IPS-20b (cell line): Measurements from ENCODE around the gene ACOX1.
A peak's percentile ranks its signal among the peaks of the same experiment; 100 is the strongest.

Experiments used
- H3K27ac ChIP-seq: one replicate; pipeline ENCODE4 v1.5.1; 2013; ENCODE audit warnings: low read length
- H3K27me3 ChIP-seq: 2 replicates; pipeline ENCODE4 v1.6.1; 2013; ENCODE audit warnings: mild to moderate bottlenecking, low read length, inconsistent platforms; ENCODE audit not compliant: insufficient read depth
- H3K36me3 ChIP-seq: 2 replicates; pipeline ENCODE4 v1.6.1; 2013; ENCODE audit warnings: low read depth, mild to moderate bottlenecking, inconsistent platforms, low read length, moderate library complexity; ENCODE audit not compliant: insufficient read depth
- H3K4me1 ChIP-seq: 2 replicates; pipeline ENCODE4 v1.6.1; 2013; ENCODE audit warnings: mild to moderate bottlenecking, control low read depth, inconsistent platforms, low read length, moderate library complexity; ENCODE audit not compliant: insufficient read depth
- H3K4me3 ChIP-seq: 2 replicates; pipeline ENCODE4 v1.5.1; 2013; ENCODE audit warnings: mild to moderate bottlenecking, low read length, inconsistent platforms
- H3K9ac ChIP-seq: 2 replicates; pipeline ENCODE4 v1.6.1; 2013; ENCODE audit warnings: low read depth, mild to moderate bottlenecking, inconsistent platforms, low read length, moderate library complexity
- H3K9me3 ChIP-seq: 2 replicates; pipeline ENCODE4 v1.6.1; 2013; ENCODE audit warnings: mild to moderate bottlenecking, low read depth, low read length, inconsistent platforms; ENCODE audit not compliant: insufficient read depth

ACOX1 gene

DNA sequence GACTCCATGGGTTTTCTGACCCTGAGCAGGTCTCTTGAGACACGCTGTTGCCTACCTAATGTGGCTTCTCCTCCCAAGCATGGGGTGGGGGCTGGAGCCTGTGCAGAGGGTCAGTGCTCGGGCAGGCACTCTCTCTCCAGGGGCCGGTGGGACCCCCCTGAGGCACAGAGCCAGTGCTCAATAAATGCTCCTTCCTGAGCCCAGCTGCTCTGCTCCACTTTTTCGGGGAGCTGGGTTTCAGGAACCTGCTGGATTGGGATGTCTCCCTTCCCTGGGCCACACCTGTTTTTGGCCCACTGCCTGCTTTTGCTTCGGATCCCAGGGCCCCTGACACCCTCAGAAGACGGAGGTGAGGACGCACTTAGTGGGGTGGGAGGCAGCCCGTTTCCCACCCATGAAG lies 80.9 kb downstream of the ACOX1 start:
- H3K36me3 ChIP-seq: peaks cover 51% of the 10 kb centered on the region
- peaks cover 4% of the 10 kb centered on the region; the same call in 1 of the 2 replicates for H3K4me1 ChIP-seq
- H3K27me3 ChIP-seq: no peaks in the 10 kb centered on the region
- no peak overlapping the region for H3K9ac ChIP-seq
- H3K27ac ChIP-seq: no peak overlapping the region
- H3K4me3 ChIP-seq: no peak overlapping the region
- H3K9me3 ChIP-seq: no peaks in the 10 kb centered on the region

DNA sequence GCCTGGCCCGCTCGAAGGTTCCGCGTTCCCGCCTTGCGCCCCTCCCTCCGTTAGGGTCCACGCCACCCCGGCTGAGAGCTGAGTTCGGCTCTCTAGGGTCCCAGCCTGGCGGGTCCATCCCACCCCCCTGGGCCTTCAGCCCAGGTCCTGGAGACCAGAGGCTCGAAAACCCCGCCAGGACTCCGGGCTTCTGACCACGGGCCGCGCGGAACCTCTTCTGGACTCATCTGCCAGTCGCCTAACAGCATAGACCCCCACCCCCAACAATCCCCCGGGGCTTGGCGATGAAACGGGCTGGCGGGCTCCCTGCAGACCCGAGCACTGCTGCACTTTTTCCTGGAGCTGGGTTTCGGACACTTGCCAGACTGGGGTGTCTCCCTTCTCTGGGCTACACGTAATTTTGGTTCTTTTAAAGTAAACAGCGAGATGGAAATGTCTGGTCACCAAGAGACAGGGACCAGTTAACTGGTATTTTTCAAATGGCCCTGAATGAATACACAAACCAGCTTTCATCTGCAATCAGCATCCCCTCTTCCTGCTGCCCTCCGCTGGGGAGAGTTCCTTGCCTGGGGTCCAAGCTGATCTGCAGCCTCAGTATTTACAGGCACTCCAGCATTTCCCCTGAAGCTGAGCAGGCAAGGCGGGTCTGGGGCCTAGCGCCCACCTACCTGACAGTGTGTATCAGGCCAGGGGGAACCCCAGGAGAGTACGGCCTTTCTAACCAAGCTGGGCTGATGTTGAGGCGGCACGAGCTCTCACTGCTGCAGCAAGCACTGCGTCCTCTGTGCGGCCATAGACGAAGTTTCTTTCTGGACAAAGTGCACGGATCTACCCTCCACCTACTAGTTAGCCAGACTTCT lies 81.6 kb downstream of the ACOX1 start:
- H3K27me3 ChIP-seq: no peaks in the 10 kb centered on the region
- H3K9me3 ChIP-seq: no peaks in the 10 kb centered on the region
- peaks cover 4% of the 10 kb centered on the region; the same call in 1 of the 2 replicates for H3K4me1 ChIP-seq
- H3K9ac ChIP-seq: peak overlapping the region; percentile 52; the same call in 1 of the 2 replicates
- H3K4me3 ChIP-seq: peak overlapping the region; percentile 67; the same call in 1 of the 2 replicates
- no peak overlapping the region for H3K27ac ChIP-seq
- peaks cover 45% of the 10 kb centered on the region for H3K36me3 ChIP-seq

DNA sequence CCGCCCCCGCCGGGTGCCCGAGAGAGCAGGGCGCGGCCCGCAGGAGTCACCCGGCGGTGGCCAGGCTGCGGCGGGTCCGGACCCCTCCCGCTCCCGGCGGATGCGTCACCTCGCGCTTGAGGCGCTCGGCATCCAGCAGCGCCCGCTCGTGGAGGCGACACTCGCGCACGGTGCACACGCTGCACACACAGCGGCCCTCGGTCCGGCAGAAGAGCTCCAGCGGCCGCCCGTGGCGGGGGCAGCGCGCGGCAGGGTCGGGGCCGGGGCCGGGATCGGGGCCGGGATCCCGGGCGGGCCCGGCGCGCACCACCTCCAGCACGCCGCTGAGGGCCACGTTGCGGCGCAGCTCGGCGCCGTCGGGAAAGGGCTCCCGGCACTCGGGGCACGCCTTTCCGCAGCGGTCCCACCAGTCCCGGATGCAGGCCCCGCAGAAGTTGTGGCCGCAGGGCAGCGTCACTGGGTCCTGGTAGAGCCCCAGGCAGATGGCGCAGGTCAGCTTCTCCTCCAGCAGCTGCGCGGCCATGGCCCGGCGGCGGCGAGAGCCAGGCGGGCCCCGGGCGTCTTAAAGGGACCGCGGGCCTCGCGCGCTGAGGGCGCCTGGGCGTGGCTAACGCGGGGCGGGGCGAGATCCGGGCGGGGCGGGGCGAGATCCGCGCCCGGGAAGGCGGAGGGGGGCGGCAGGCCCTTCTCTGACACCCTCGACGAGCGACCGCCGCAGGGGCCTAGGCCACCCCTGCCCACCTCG lies 82.4 kb downstream of the ACOX1 start, which contains the start of gene TRIM65:
TSS of gene TRIM65 (minus strand) at position 537 of the 745 bp plus-strand sequence. CDS start at position 523, 14 bp downstream.
- Histone ChIP-seq H3K4me1 (peaks cover 4% of the 10 kb centered on the region; the same call in 1 of the 2 replicates), H3K36me3 (peaks cover 41% of the 10 kb centered on the region), H3K9ac (peak within 1 kb of the TSS; percentile 74), H3K27ac (no peak within 1 kb of the TSS), H3K4me3 (peak within 1 kb of the TSS; percentile 67), H3K9me3 (no peaks in the 10 kb centered on the region), H3K27me3 (no peaks in the 10 kb centered on the region)

DNA sequence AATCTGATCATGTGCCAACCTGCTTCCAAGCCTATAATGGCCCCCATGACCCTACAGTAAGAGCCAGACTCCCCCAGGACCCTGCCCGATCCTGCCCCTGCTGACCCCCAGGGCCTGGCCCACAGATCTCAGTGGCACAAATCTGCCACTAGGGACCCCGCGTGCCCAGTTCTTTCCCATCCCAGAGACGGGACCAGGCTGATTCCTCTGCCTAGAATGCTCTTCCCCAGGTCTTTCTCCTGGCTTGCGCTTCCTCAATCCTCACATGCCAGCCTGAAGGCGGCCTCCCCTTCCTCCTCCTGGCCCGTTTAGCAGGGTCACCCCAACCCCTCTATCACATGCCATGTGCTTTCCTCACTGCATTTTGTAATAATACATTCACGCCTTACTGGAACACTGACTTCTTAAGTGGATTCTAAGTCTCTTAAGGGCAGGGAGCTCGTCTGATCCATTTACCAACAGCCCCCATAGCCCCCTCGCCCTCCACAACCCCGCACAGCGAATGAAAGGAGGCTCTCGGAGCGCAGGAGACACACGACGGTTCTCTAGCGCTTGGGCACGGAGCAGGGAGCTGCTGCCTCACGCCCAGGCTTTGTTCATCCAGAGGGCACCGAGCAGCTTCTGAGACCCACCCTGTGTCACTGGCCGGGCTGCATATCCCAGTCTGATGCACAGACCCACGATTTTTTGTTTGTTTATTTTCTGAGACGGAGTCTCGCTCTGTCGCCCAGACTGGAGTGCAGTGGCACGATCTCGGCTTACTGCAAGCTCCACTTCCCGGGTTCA lies 83.4 kb downstream of the ACOX1 start:
- no peak overlapping the region for H3K27ac ChIP-seq
- H3K27me3 ChIP-seq: no peaks in the 10 kb centered on the region
- H3K4me3 ChIP-seq: peak overlapping the region; percentile 67
- peaks cover 4% of the 10 kb centered on the region; the same call in 1 of the 2 replicates for H3K4me1 ChIP-seq
- H3K9me3 ChIP-seq: no peaks in the 10 kb centered on the region
- peaks cover 41% of the 10 kb centered on the region for H3K36me3 ChIP-seq
- H3K9ac ChIP-seq: peak overlapping the region; percentile 74; the same call in 1 of the 2 replicates

DNA sequence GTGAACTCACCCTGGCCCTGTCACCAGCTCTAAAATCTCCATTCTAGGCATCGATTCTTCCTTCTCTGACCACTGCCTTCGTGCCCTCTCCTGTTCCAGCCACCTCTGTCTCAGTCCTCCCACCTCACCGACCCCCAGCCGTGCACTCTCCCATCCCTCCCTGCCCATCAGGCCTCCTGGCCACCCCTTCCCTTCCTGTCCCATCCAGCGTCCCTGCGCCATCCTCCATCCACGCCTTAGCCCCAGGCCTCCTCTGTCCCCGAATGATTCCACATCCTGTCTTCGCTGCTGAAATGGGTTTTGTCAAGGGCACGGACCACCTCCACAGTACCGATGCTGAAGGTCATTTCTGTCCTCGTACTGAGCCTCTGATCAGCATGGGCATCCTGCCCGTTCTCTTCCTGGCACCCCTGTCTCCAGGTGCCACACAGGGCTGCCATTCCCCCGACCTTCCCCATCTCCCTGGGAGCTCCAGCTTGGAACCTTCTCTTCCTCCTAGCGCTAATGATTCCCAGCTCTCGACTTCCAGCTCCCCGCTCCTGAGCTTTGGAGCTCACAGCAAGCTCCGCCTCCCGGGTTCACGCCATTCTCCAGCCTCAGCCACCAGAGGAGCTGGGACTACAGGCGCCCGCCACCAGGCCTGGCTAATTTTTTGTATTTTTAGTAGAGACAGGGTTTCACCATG lies 84.8 kb downstream of the ACOX1 start:
- H3K36me3 ChIP-seq: peaks cover 36% of the 10 kb centered on the region
- H3K9me3 ChIP-seq: no peaks in the 10 kb centered on the region
- H3K4me3 ChIP-seq: no peak overlapping the region
- H3K27me3 ChIP-seq: no peaks in the 10 kb centered on the region
- H3K4me1 ChIP-seq: peaks cover 4% of the 10 kb centered on the region; the same call in 1 of the 2 replicates
- H3K9ac ChIP-seq: no peak overlapping the region
- H3K27ac ChIP-seq: no peak overlapping the region

DNA sequence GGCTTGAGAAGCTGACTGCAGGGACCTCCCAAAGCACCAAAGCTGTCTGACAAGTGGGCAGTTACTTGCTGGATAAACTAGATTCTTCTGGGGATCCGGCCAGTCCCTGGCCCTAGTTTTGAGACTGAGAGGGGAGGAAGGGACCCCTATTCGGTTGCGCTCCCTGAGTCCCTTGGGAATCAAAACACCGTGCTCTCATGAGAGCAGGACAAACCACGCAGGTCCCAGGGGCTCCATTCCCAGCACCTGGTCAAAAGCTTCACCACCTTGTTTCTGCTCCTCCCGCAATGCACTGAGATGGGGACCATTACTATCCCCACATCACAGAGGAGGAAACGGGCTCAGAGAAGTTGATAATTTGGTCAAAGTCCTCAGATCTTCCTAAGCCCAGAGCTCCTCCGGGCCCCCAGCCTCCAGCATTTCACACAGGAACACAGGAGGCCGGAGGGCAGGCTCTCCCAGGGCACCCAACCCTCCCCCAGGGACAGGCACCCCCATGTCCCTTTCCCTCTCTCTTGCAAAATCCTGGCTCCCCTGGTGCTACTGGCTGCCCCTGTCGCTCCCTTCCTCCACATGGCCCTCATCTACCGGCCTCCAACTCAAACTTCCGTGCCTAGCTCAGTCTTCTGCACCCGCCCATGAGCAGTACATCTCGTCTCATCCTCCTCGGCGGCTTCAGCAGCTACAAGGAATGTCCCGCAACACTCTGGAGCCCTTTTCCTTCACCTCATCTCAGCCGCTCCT lies 85.5 kb downstream of the ACOX1 start:
- Histone ChIP-seq H3K4me3 (no peak overlapping the region), H3K9ac (no peak overlapping the region), H3K36me3 (peaks cover 30% of the 10 kb centered on the region), H3K4me1 (peaks cover 4% of the 10 kb centered on the region; the same call in 1 of the 2 replicates), H3K27ac (no peak overlapping the region), H3K27me3 (no peaks in the 10 kb centered on the region), H3K9me3 (no peaks in the 10 kb centered on the region)

DNA sequence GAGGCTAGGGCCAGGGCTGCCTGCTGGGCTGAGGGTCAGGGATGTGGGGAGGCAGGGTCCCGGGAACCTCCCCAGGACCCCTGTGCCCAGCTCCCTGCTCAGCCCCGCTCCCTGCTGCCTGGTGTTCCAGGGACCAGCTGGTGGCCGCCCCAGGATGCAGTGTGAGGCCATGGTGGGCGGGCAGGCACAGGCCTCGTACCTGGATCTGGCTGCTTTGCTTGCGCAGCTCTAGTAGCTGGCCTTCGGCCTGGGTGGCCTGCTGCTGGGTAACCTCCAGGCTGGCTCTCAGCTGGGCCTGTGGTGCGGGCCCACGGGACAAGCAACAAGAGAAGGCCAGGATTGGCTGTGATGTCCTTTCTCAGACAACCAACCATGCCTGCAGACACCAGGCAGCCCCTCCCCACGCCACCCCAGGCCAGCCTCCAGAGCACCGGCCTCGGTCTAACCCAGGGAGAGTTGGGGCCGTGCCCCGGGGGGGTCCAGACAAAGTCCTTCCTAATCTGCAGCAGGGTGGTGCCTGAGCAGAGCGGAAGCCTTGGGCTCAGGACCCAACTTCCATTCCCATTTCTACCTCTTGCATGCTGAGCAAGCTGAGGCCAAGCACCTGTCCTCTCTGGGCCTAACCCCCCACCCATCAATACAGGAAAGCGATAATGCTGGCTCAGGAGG lies 86.3 kb downstream of the ACOX1 start:
- no peaks in the 10 kb centered on the region for H3K9me3 ChIP-seq
- peaks cover 23% of the 10 kb centered on the region for H3K36me3 ChIP-seq
- no peak overlapping the region for H3K9ac ChIP-seq
- H3K27me3 ChIP-seq: no peaks in the 10 kb centered on the region
- H3K27ac ChIP-seq: no peak overlapping the region
- no peak overlapping the region for H3K4me3 ChIP-seq
- peaks cover 4% of the 10 kb centered on the region; the same call in 1 of the 2 replicates for H3K4me1 ChIP-seq

DNA sequence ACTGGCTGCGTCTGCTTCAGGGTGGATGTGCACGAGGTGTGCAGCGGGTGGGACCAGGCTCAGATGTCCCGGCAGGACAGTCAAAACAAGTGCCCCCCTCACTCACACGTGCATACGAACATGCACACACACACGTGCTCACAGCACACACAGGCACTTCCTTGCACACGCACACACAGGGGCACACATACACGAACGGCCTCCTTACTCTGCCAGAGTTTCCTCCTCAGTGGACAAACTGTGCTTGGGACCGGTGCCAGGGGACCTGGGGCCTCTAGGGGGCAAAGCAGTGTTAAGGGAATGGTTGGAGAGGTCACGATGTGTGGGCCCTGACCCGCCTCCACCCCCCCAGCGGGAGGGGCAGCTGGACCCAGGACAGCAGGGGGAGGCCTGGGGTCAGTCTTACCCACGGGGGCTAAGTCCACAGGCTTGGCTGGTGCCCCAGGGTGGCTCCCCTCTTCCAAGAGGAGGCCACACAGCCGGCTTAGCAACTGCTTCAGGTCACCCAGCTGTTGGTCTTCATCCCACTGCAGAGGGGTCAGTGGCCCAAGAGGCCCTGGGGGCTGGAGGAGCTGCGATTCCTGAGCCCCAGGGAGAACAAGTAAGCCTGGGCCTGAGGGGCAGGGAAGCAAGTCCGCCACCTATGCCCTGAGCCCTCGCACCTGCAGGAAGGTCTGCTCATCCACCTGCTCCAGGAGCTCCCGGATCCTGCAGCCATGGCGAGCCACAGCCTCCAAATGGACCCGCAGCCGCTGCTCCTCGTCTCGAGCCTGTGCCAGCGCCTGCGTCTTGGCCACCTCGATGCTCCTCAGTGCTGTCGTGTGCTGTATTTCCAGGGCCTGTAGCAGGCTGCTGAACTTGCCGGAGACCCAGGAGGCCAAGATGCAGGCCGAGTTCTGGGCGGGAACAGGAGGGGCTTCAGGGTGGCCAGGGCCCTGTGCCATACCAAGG lies 87.1 kb downstream of the ACOX1 start:
- Histone ChIP-seq H3K9me3 (no peaks in the 10 kb centered on the region), H3K36me3 (peaks cover 23% of the 10 kb centered on the region), H3K27ac (no peak overlapping the region), H3K4me3 (no peak overlapping the region), H3K4me1 (peaks cover 4% of the 10 kb centered on the region; the same call in 1 of the 2 replicates), H3K27me3 (no peaks in the 10 kb centered on the region), H3K9ac (no peak overlapping the region)
